Measurements from ENCODE around the gene CNTNAP2. TPM values are rescaled to one million over a fixed set of nuclear protein-coding genes. Genes with fewer than 3 reads are reported as not detected.

CNTNAP2 gene
- polyA plus RNA-seq, 3 donors from 2014 or later = 0.94 to 1.1 TPM; not detected in 1

GRCh38 chr7:147540743-147541142 is 1424.1 kb downstream of the CNTNAP2 start:
- H3K27ac Mint-ChIP-seq = no peak overlapping the region
- H3K4me1 Mint-ChIP-seq = no peaks in the 10 kb centered on the region
- no peaks in the 10 kb centered on the region for H3K27me3 Mint-ChIP-seq (ENCODE audit: low read depth in 3 of 3)
- no peak for DNase-seq
- no peak overlapping the region for H3K4me3 Mint-ChIP-seq
- H3K9me3 Mint-ChIP-seq = peaks cover 11 to 34% (median 12%) of the 10 kb centered on the region in 6 donors
- no peaks in the 10 kb centered on the region for H3K36me3 Mint-ChIP-seq

- no peak for DNase-seq
- no peak overlapping the region for H3K4me3 Mint-ChIP-seq
- H3K9me3 Mint-ChIP-seq = peaks cover 11 to 38% (median 14%) of the 10 kb centered on the region in 6 donors
- no peaks in the 10 kb centered on the region for H3K27me3 Mint-ChIP-seq (ENCODE audit: low read depth in 3 of 3)
- no peaks in the 10 kb centered on the region for H3K36me3 Mint-ChIP-seq
- no peaks in the 10 kb centered on the region for H3K4me1 Mint-ChIP-seq
- no peak overlapping the region for H3K27ac Mint-ChIP-seq
Observed at GRCh38 chr7:147541261-147541660, 1424.7 kb downstream of the CNTNAP2 start.

- peaks cover 9 to 40% (median 13%) of the 10 kb centered on the region in 6 donors for H3K9me3 Mint-ChIP-seq
- no peaks in the 10 kb centered on the region for H3K4me1 Mint-ChIP-seq
- no peak overlapping the region for H3K27ac Mint-ChIP-seq
- no peaks in the 10 kb centered on the region for H3K36me3 Mint-ChIP-seq
- H3K27me3 Mint-ChIP-seq (ENCODE audit: low read depth in 3 of 3) = no peaks in the 10 kb centered on the region
- DNase-seq = no peak
- H3K4me3 Mint-ChIP-seq = no peak overlapping the region
Observed at GRCh38 chr7:147547252-147547897, 1430.8 kb downstream of the CNTNAP2 start.

GRCh38 chr7:147556317-147556716 is 1439.7 kb downstream of the CNTNAP2 start:
- Mint-ChIP-seq H3K27me3 (ENCODE audit: low read depth in 3 of 3) (no peaks in the 10 kb centered on the region), H3K4me1 (no peaks in the 10 kb centered on the region), H3K36me3 (no peaks in the 10 kb centered on the region), H3K27ac (no peak overlapping the region), H3K4me3 (no peak overlapping the region), H3K9me3 (peaks cover 5 to 35% (median 13%) of the 10 kb centered on the region in 6 donors)
- DNase-seq = no peak

- no peaks in the 10 kb centered on the region for H3K36me3 Mint-ChIP-seq
Observed at GRCh38 chr7:147563669-147564068, 1447.1 kb downstream of the CNTNAP2 start.

GRCh38 chr7:147564786-147565476 is 1448.3 kb downstream of the CNTNAP2 start:
- H3K4me1 Mint-ChIP-seq = no peaks in the 10 kb centered on the region
- peaks cover 0 to 1% (median 0%) of the 10 kb centered on the region in 3 donors for H3K27me3 Mint-ChIP-seq (ENCODE audit: low read depth in 3 of 3)
- H3K36me3 Mint-ChIP-seq = no peaks in the 10 kb centered on the region
- DNase-seq = no peak
- no peak overlapping the region for H3K4me3 Mint-ChIP-seq
- H3K9me3 Mint-ChIP-seq = peaks cover 0 to 26% (median 8%) of the 10 kb centered on the region in 6 donors
- H3K27ac Mint-ChIP-seq = no peak overlapping the region

More at GRCh38 chr7:147563669-147564068, 1447.1 kb downstream of the CNTNAP2 start:
- Mint-ChIP-seq H3K4me3 (no peak overlapping the region), H3K4me1 (no peaks in the 10 kb centered on the region), H3K27me3 (ENCODE audit: low read depth in 3 of 3) (peaks cover 0 to 1% (median 0%) of the 10 kb centered on the region in 3 donors), H3K27ac (no peak overlapping the region), H3K9me3 (peaks cover 6 to 32% (median 11%) of the 10 kb centered on the region in 6 donors)
- DNase-seq = no peak

GRCh38 chr7:147567043-147567442 is 1450.4 kb downstream of the CNTNAP2 start:
- peaks cover 0 to 19% (median 8%) of the 10 kb centered on the region in 6 donors for H3K9me3 Mint-ChIP-seq
- DNase-seq = no peak
- H3K27me3 Mint-ChIP-seq (ENCODE audit: low read depth in 3 of 3) = peaks cover 0 to 1% (median 0%) of the 10 kb centered on the region in 3 donors
- no peak overlapping the region for H3K4me3 Mint-ChIP-seq
- H3K4me1 Mint-ChIP-seq = no peaks in the 10 kb centered on the region
- H3K36me3 Mint-ChIP-seq = no peaks in the 10 kb centered on the region
- no peak overlapping the region for H3K27ac Mint-ChIP-seq

GRCh38 chr7:147569116-147569913 is 1452.7 kb downstream of the CNTNAP2 start:
- DNase-seq = no peak
- no peak overlapping the region for H3K4me3 Mint-ChIP-seq
- H3K27ac Mint-ChIP-seq = no peak overlapping the region
- H3K36me3 Mint-ChIP-seq = no peaks in the 10 kb centered on the region
- no peaks in the 10 kb centered on the region for H3K4me1 Mint-ChIP-seq
- peaks cover 0 to 21% (median 8%) of the 10 kb centered on the region in 6 donors for H3K9me3 Mint-ChIP-seq
- H3K27me3 Mint-ChIP-seq (ENCODE audit: low read depth in 3 of 3) = peaks cover 0 to 2% (median 1%) of the 10 kb centered on the region in 3 donors

- Mint-ChIP-seq H3K36me3 (no peaks in the 10 kb centered on the region), H3K4me3 (no peak overlapping the region), H3K27ac (no peak overlapping the region), H3K9me3 (peaks cover 3 to 23% (median 8%) of the 10 kb centered on the region in 6 donors), H3K27me3 (ENCODE audit: low read depth in 3 of 3) (peaks cover 0 to 2% (median 1%) of the 10 kb centered on the region in 3 donors), H3K4me1 (no peaks in the 10 kb centered on the region)
- DNase-seq = no peak
Observed at GRCh38 chr7:147570390-147570789, 1453.8 kb downstream of the CNTNAP2 start.

GRCh38 chr7:147571436-147572185 is 1455.0 kb downstream of the CNTNAP2 start:
- H3K4me3 Mint-ChIP-seq = no peak overlapping the region
- peaks cover 0 to 2% (median 1%) of the 10 kb centered on the region in 3 donors for H3K27me3 Mint-ChIP-seq (ENCODE audit: low read depth in 3 of 3)
- H3K36me3 Mint-ChIP-seq = no peaks in the 10 kb centered on the region
- H3K27ac Mint-ChIP-seq = no peak overlapping the region
- no peak for DNase-seq
- H3K4me1 Mint-ChIP-seq = no peaks in the 10 kb centered on the region
- H3K9me3 Mint-ChIP-seq = peaks cover 1 to 20% (median 8%) of the 10 kb centered on the region in 6 donors

- no peak overlapping the region for H3K27ac Mint-ChIP-seq
- H3K4me1 Mint-ChIP-seq = no peaks in the 10 kb centered on the region
- H3K27me3 Mint-ChIP-seq (ENCODE audit: low read depth in 3 of 3) = peaks cover 0 to 4% (median 0%) of the 10 kb centered on the region in 3 donors
- no peak overlapping the region for H3K4me3 Mint-ChIP-seq
- peaks cover 0 to 16% (median 6%) of the 10 kb centered on the region in 6 donors for H3K9me3 Mint-ChIP-seq
- no peaks in the 10 kb centered on the region for H3K36me3 Mint-ChIP-seq
- no peak for DNase-seq
Observed at GRCh38 chr7:147578196-147578595, 1461.6 kb downstream of the CNTNAP2 start.

- Mint-ChIP-seq H3K9me3 (peaks cover 0 to 16% (median 5%) of the 10 kb centered on the region in 6 donors), H3K36me3 (no peaks in the 10 kb centered on the region), H3K27ac (no peak overlapping the region), H3K4me3 (no peak overlapping the region), H3K4me1 (no peaks in the 10 kb centered on the region), H3K27me3 (ENCODE audit: low read depth in 3 of 3) (peaks cover 0 to 2% (median 0%) of the 10 kb centered on the region in 3 donors)
- DNase-seq = no peak
Observed at GRCh38 chr7:147579148-147579547, 1462.5 kb downstream of the CNTNAP2 start.

GRCh38 chr7:147584771-147585193 is 1468.2 kb downstream of the CNTNAP2 start:
- no peak overlapping the region for H3K4me3 Mint-ChIP-seq
- DNase-seq = no peak
- H3K36me3 Mint-ChIP-seq = no peaks in the 10 kb centered on the region
- no peaks in the 10 kb centered on the region for H3K4me1 Mint-ChIP-seq
- no peak overlapping the region for H3K27ac Mint-ChIP-seq
- peaks cover 0 to 15% (median 4%) of the 10 kb centered on the region in 6 donors for H3K9me3 Mint-ChIP-seq
- peaks cover 0 to 2% (median 0%) of the 10 kb centered on the region in 3 donors for H3K27me3 Mint-ChIP-seq (ENCODE audit: low read depth in 3 of 3)

All from immature natural killer cell (primary cell).